ENCODE data around the gene KRT1. TPM values are rescaled to one million over a fixed set of nuclear protein-coding genes. Genes with fewer than 3 reads are reported as not detected.

The KRT1 gene
- total RNA-seq, 2 experiments from 2014 or later = not detected

GRCh38 chr12:52655251-52655650 lies 25.0 kb downstream of the KRT1 start:
- Mint-ChIP-seq H3K27me3 (ENCODE audit: low read depth) (no peaks in the 10 kb centered on the region), H3K9me3 (no peaks in the 10 kb centered on the region), H3K36me3 (ENCODE audit: low read depth) (no peaks in the 10 kb centered on the region), H3K4me3 (no peak overlapping the region), H3K27ac (no peak overlapping the region), H3K4me1 (ENCODE audit: low read depth) (peaks cover 8% of the 10 kb centered on the region)
- intact Hi-C loops (cut with micrococcal nuclease) = no loop called here
- DNase-seq = no peak
- CTCF ChIA-PET = interaction anchor here (1.0 kb wide), 1 partner anchor 11 kb away, joined by 3 read pairs; no protein-coding TSS in a partner anchor

GRCh38 chr12:52651726-52652261 lies 28.4 kb downstream of the KRT1 start, which contains the start of gene KRT2:
Gene KRT2 (minus strand): TSS chr12:52652211. CDS start chr12:52652142, 69 bp downstream.
- DNase-seq = no peak
- Mint-ChIP-seq H3K4me3 (no peak within 1 kb of the TSS), H3K36me3 (ENCODE audit: low read depth) (no peaks in the 10 kb centered on the region), H3K4me1 (ENCODE audit: low read depth) (peaks cover 40% of the 10 kb centered on the region), H3K27ac (no peak within 1 kb of the TSS), H3K9me3 (no peaks in the 10 kb centered on the region), H3K27me3 (ENCODE audit: low read depth) (no peaks in the 10 kb centered on the region)
- intact Hi-C loops (cut with micrococcal nuclease) = no loop called here
- CTCF ChIA-PET = interaction anchor here (1.1 kb wide), 1 partner anchor 228 kb away, joined by 3 read pairs; no protein-coding TSS in a partner anchor

- no peak for DNase-seq
- Mint-ChIP-seq H3K4me1 (ENCODE audit: low read depth) (peaks cover 47% of the 10 kb centered on the region), H3K36me3 (ENCODE audit: low read depth) (no peaks in the 10 kb centered on the region), H3K27me3 (ENCODE audit: low read depth) (no peaks in the 10 kb centered on the region), H3K4me3 (no peak overlapping the region), H3K27ac (no peak overlapping the region), H3K9me3 (no peaks in the 10 kb centered on the region)
- intact Hi-C loops (cut with micrococcal nuclease) = no loop called here
- CTCF ChIA-PET = no interaction called here
Observed at GRCh38 chr12:52650520-52651081, 29.6 kb downstream of the KRT1 start.

GRCh38 chr12:52649066-52649465 lies 31.1 kb downstream of the KRT1 start:
- Mint-ChIP-seq H3K27ac (no peak overlapping the region), H3K9me3 (no peaks in the 10 kb centered on the region), H3K4me3 (no peak overlapping the region), H3K27me3 (ENCODE audit: low read depth) (no peaks in the 10 kb centered on the region), H3K36me3 (ENCODE audit: low read depth) (no peaks in the 10 kb centered on the region), H3K4me1 (ENCODE audit: low read depth) (peaks cover 61% of the 10 kb centered on the region)
- DNase-seq = no peak
- intact Hi-C loops (cut with micrococcal nuclease) = no loop called here
- CTCF ChIA-PET = interaction anchor here (0.6 kb wide), 1 partner anchor 513 kb away, joined by 5 read pairs; no protein-coding TSS in a partner anchor

DNA sequence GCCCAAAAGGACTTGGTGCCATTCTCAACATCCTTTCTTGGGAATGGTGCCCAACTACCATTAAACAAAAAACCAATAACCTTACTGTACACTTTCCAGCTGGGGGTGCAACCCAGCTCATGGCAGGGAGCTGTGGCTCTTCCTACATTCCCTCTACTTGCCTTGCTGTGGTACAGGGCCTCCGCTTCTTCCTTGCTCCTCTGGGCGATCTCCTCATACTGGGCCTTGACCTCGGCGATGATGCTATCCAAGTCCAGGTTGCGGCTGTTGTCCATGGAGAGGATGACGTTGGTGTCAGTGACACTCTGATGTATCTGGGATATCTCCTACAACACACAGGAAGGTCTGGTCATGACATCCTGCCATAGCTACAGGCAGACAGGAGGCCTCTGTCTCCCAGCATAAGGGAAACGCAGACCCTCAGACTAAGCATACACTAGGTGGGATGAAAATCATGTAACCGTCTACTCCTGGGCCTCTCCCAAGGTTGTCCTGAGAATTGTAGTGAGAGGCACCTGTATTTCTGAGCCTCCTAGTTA lies 32.1 kb downstream of the KRT1 start:
- no peaks in the 10 kb centered on the region for H3K9me3 Mint-ChIP-seq
- no peak overlapping the region for H3K4me3 Mint-ChIP-seq
- no peaks in the 10 kb centered on the region for H3K36me3 Mint-ChIP-seq (ENCODE audit: low read depth)
- peaks cover 70% of the 10 kb centered on the region for H3K4me1 Mint-ChIP-seq (ENCODE audit: low read depth)
- H3K27ac Mint-ChIP-seq = no peak overlapping the region
- no peak for DNase-seq
- no peaks in the 10 kb centered on the region for H3K27me3 Mint-ChIP-seq (ENCODE audit: low read depth)
- intact Hi-C loops (cut with micrococcal nuclease) = no loop called here
- CTCF ChIA-PET = interaction anchor here (0.5 to 0.9 kb wide), 2 partner anchors 223 to 227 kb away, joined by 3 read pairs; no protein-coding TSS in a partner anchor

- H3K4me3 Mint-ChIP-seq = no peak overlapping the region
- intact Hi-C loops (cut with micrococcal nuclease) = no loop called here
- H3K36me3 Mint-ChIP-seq (ENCODE audit: low read depth) = no peaks in the 10 kb centered on the region
- no peaks in the 10 kb centered on the region for H3K27me3 Mint-ChIP-seq (ENCODE audit: low read depth)
- H3K27ac Mint-ChIP-seq = no peak overlapping the region
- CTCF ChIA-PET = interaction anchor here (0.5 to 0.9 kb wide), 2 partner anchors 223 to 227 kb away, joined by 3 read pairs; no protein-coding TSS in a partner anchor
- DNase-seq = no peak
- no peaks in the 10 kb centered on the region for H3K9me3 Mint-ChIP-seq
- peaks cover 74% of the 10 kb centered on the region for H3K4me1 Mint-ChIP-seq (ENCODE audit: low read depth)
Observed at GRCh38 chr12:52647601-52648000, 32.6 kb downstream of the KRT1 start.

DNA sequence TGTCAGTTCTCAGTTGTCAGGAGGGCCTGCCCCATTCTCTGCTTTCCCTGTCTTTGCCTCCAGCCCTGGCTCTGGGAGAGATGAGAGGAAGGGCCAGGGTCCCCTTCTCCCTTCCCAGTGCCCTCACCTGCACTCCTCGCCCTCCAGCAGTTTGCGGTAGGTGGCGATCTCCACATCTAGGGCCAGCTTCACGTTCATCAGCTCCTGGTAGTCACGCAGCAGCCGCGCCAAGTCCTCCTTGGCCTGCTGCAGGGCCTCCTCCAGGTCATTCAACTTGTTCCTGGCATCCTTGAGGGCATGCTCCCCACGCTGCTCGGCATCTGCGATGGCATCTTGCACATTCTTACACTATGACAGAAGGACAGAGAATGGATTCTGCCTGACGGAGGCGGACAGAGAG lies 33.6 kb downstream of the KRT1 start:
- H3K27ac Mint-ChIP-seq = no peak overlapping the region
- no peak for DNase-seq
- peaks cover 84% of the 10 kb centered on the region for H3K4me1 Mint-ChIP-seq (ENCODE audit: low read depth)
- intact Hi-C loops (cut with micrococcal nuclease) = no loop called here
- CTCF ChIA-PET = no interaction called here
- no peaks in the 10 kb centered on the region for H3K36me3 Mint-ChIP-seq (ENCODE audit: low read depth)
- no peaks in the 10 kb centered on the region for H3K9me3 Mint-ChIP-seq
- no peaks in the 10 kb centered on the region for H3K27me3 Mint-ChIP-seq (ENCODE audit: low read depth)
- no peak overlapping the region for H3K4me3 Mint-ChIP-seq

- H3K27me3 Mint-ChIP-seq (ENCODE audit: low read depth) = no peaks in the 10 kb centered on the region
- H3K36me3 Mint-ChIP-seq (ENCODE audit: low read depth) = no peaks in the 10 kb centered on the region
- CTCF ChIA-PET = interaction anchor here (0.6 kb wide), 1 partner anchor 854 kb away, joined by 3 read pairs; no protein-coding TSS in a partner anchor
- intact Hi-C loops (cut with micrococcal nuclease) = no loop called here
- no peaks in the 10 kb centered on the region for H3K9me3 Mint-ChIP-seq
- DNase-seq = no peak
- peaks cover 90% of the 10 kb centered on the region for H3K4me1 Mint-ChIP-seq (ENCODE audit: low read depth)
- no peak overlapping the region for H3K4me3 Mint-ChIP-seq
- H3K27ac Mint-ChIP-seq = peak overlapping the region; percentile 70
Observed at GRCh38 chr12:52645982-52646381, 34.2 kb downstream of the KRT1 start.

DNA sequence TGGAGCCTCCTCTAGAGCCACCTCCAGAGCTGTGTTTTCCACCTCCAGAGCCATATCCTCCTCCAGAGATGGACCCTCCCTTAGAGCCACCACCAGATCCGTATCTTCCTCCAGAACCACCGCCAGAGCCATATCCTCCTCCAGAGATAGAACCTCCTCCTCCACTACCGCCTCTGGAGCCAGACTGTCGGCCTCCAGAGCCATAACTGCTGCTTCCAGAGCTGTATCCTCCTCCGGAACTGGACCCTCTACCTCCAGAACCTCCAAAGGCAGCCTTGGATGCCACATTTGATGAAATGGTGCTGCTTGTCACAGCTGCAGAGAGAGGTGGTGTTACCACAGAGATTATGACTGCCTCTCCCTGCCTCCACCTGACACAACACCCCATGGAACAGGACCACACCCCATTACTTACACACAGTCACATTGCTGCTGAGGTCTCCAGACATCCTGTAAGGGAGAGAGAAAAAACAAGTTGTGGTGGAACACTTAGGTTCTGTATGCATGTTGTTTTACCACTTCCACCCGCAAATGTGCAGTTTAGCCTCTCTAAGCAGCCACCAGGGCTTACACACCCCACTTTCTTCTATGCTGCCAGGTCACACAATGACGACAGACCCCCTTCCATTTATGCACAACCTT lies 35.0 kb downstream of the KRT1 start:
- intact Hi-C loops (cut with micrococcal nuclease) = no loop called here
- CTCF ChIA-PET = no interaction called here
- H3K4me1 Mint-ChIP-seq (ENCODE audit: low read depth) = peaks cover 93% of the 10 kb centered on the region
- no peaks in the 10 kb centered on the region for H3K9me3 Mint-ChIP-seq
- H3K27ac Mint-ChIP-seq = peak overlapping the region; percentile 70
- no peaks in the 10 kb centered on the region for H3K36me3 Mint-ChIP-seq (ENCODE audit: low read depth)
- H3K27me3 Mint-ChIP-seq (ENCODE audit: low read depth) = no peaks in the 10 kb centered on the region
- H3K4me3 Mint-ChIP-seq = no peak overlapping the region
- DNase-seq = peak; percentile 45

- H3K4me1 Mint-ChIP-seq (ENCODE audit: low read depth) = peaks cover 83% of the 10 kb centered on the region
- DNase-seq = no peak
- no peak overlapping the region for H3K27ac Mint-ChIP-seq
- no peaks in the 10 kb centered on the region for H3K9me3 Mint-ChIP-seq
- H3K4me3 Mint-ChIP-seq = no peak overlapping the region
- intact Hi-C loops (cut with micrococcal nuclease) = no loop called here
- H3K36me3 Mint-ChIP-seq (ENCODE audit: low read depth) = no peaks in the 10 kb centered on the region
- H3K27me3 Mint-ChIP-seq (ENCODE audit: low read depth) = no peaks in the 10 kb centered on the region
- CTCF ChIA-PET = no interaction called here
Observed at GRCh38 chr12:52644078-52644415, 36.2 kb downstream of the KRT1 start.

DNA sequence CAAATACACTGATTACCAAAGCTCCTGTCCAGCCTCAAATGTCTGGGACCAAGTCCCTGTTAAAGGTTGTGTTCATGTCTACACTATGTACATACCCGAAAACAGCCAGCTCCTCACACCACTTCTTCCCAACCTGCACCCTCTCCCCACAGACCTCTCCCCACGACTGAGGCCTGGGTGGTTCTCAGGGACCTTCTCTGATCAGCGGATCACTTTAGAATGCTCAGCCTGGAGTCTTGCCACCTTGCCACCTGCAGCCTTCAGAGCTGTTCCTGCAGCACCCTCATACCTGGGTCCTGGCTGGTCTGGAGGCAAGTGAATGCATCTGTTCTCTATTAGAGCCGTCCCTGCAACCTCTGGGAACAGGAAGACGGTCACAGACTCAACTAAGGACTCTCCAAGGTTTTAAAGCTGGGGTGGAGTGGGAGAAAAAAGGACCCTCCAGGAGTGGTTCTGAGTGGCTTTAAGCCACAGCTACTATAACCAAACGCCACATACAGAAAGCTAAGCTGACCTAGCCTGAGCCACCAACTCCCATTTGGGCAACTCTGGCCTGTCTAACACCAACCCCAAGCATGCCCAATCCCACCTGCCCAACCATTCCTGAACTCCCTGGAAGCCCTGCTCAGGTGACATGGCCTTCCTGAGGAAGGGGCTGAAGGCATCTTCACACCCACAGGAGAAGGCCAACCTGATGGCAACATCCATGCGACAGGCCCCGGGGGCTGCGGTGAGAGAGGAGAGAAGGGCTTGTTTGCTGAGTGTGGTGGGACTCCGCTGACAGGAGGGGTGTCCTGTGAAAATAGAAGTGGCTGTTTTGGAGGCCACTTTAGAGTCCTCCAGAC lies 36.8 kb downstream of the KRT1 start:
- Mint-ChIP-seq H3K27ac (no peak overlapping the region), H3K4me3 (no peak overlapping the region), H3K27me3 (ENCODE audit: low read depth) (no peaks in the 10 kb centered on the region), H3K4me1 (ENCODE audit: low read depth) (peaks cover 78% of the 10 kb centered on the region), H3K36me3 (ENCODE audit: low read depth) (no peaks in the 10 kb centered on the region), H3K9me3 (no peaks in the 10 kb centered on the region)
- CTCF ChIA-PET = interaction anchor here (0.9 kb wide), 1 partner anchor 47 kb away, joined by 3 read pairs; no protein-coding TSS in a partner anchor
- intact Hi-C loops (cut with micrococcal nuclease) = no loop called here
- DNase-seq = no peak

DNA sequence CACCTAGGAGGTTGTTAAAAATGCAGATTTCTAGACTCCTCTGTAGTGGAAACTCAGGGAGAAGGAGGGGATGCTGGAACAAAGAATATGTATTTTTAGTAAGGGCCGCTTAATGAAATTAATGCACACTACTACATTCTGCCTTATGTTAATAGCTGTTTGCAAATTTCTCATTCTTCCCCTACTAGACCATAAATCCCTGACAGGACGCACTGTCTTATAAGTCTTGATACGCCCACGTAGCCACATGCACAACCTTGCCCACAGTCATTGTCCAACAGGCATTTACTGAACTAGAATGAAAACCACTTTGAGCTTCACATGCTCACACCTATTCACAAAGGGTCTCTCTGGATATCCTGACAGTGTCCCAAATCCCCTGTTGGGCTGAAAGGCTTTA lies 38.7 kb downstream of the KRT1 start:
- DNase-seq = no peak
- CTCF ChIA-PET = interaction anchor here (0.6 to 1.2 kb wide), 2 partner anchors 21 to 238 kb away, joined by 4 to 5 read pairs; no protein-coding TSS in a partner anchor
- Mint-ChIP-seq H3K36me3 (ENCODE audit: low read depth) (no peaks in the 10 kb centered on the region), H3K27me3 (ENCODE audit: low read depth) (no peaks in the 10 kb centered on the region), H3K4me1 (ENCODE audit: low read depth) (peaks cover 58% of the 10 kb centered on the region), H3K27ac (no peak overlapping the region), H3K9me3 (no peaks in the 10 kb centered on the region), H3K4me3 (no peak overlapping the region)
- intact Hi-C loops (cut with micrococcal nuclease) = no loop called here

Measured in activated naive CD4-positive, alpha-beta T cell treated with anti-CD3 and anti-CD28 coated beads for 36 hours (primary cell).